Stomach (tissue), 9 donors: ENCODE data around the gene OR13J1. TPM values are rescaled to one million over a fixed set of nuclear protein-coding genes. Genes with fewer than 3 reads are reported as not detected.

Source experiments
- DNase-seq, 2 donors: peaks; one replicate each; pipeline versions ENCODE4 v3.0.0 to v3.0.0-alpha.2; 2013 to 2019
- H3K27ac ChIP-seq, 5 donors: fragments of 200-600 bp in 4 of 5; sonication (generic) in 4 of 5; one replicate each; pipeline ENCODE4 v1.5.1; 2013 to 2019; ENCODE audit warnings: mild to moderate bottlenecking in 1 of 5, moderate library complexity in 1 of 5
- H3K27me3 ChIP-seq, 3 donors: fragments of 200-600 bp; sonication (generic); one replicate each; pipeline ENCODE4 v1.5.1; 2017 to 2019; ENCODE audit warnings: mixed run types in 1 of 3
- H3K36me3 ChIP-seq, 4 donors: fragments of 200-600 bp; sonication (generic); 1 replicate in 3 of 4; 2 replicates in 1 of 4; pipeline ENCODE4 v1.5.1; 2016 to 2019
- H3K4me1 ChIP-seq, 4 donors: fragments of 200-600 bp; sonication (generic); one replicate each; pipeline ENCODE4 v1.5.1; 2016 to 2019
- H3K4me3 ChIP-seq, 4 donors: fragments of 200-600 bp; sonication (generic) in 3 of 4; one replicate each; pipeline ENCODE4 v1.5.1; 2016 to 2019; ENCODE audit warnings: mild to moderate bottlenecking in 1 of 4
- H3K9me3 ChIP-seq, 4 donors: fragments of 200-600 bp; sonication (generic); one replicate each; pipeline ENCODE4 v1.5.1; 2016 to 2019
- CTCF ChIP-seq, 7 experiments: fragments of 450-650 bp in 4 of 7; fragments of 200-600 bp in 3 of 7; sonication (generic) in 3 of 7; IDR thresholded peaks; one replicate each; pipeline ENCODE4 v1.5.1; 2016 to 2019; ENCODE audit warnings: antibody characterized with exemption in 7 of 7, control low read depth in 2 of 7, mild to moderate bottlenecking in 1 of 7
- EP300 ChIP-seq: sonication (generic); formaldehyde crosslinking; IDR thresholded peaks from one replicate; pipeline ENCODE4 v1.6.1; 2017; ENCODE audit warnings: antibody characterized with exemption
- POLR2A ChIP-seq, 4 donors: fragments of 450-650 bp; IDR thresholded peaks; one replicate each; pipeline ENCODE4 v1.6.1; 2016; ENCODE audit warnings: antibody characterized with exemption in 4 of 4, control low read depth in 2 of 4, mild to moderate bottlenecking in 1 of 4, moderate library complexity in 1 of 4
- POLR2AphosphoS5 ChIP-seq, 3 donors: sonication (generic); formaldehyde crosslinking; IDR thresholded peaks; one replicate each; pipeline ENCODE4 v1.6.1; 2016; ENCODE audit warnings: antibody characterized with exemption in 3 of 3
- WGBS, 5 donors: extraction: QIAGEN DNeasy Blood & Tissue Kit in 3 of 5; methylation state at CpG; one replicate each; pipeline versions ENCODE4 v1.1.5 to v1.1.7; 2013 to 2018; 5-methylcytosine and 5-hydroxymethylcytosine counted together
- intact Hi-C: fragments of 100-400 bp; cut with DNase I; formaldehyde crosslinking; loops from one replicate; pipeline ENCODE4 v1.15.1; 2023; ENCODE audit warnings: low total_unique reads
- polyA plus RNA-seq, 3 donors: library from polyadenylated mRNA; stranded (reverse); fragments of 200-250 nt; gene quantifications; one replicate each; pipeline ENCODE4 v1.2.3, GENCODE V29; 2013
- total RNA-seq, 5 donors: library from RNA; depleted of rRNA; stranded (reverse); fragments of >200 nt; gene quantifications; one replicate each; pipeline versions ENCODE4 v1.1.0 to v1.2.3, GENCODE V29; 2014 to 2016
- donor health status: healthy with polysubstance abuse.
- donor health status: Bipolar disorder and iron deficiency.
- donor health status: healthy.

OR13J1 gene
- total and polyA plus RNA-seq, 8 donors = not detected

DNA sequence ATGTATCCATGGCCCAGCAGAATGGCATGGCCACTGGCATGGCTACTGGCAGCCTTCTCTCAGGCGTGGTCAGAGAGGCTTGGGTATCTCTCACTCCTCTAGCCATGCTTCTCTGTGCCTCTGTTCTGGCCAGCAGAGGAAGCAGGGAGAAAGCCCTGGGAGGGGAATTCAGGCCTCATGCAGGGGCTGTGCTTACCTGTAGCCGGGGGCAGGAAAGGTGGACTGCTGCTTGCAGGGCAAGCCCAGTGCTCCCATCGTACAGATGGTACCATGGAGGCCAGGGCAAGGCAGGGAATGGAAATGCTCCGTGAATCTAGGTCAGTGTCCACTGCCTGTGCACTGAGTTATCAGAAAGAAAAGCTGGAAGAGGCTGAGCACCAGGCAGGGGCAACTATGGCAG, 2.7 kb downstream of the OR13J1 start:
- Histone ChIP-seq H3K36me3 (no peaks in the 10 kb centered on the region), H3K4me1 (no peaks in the 10 kb centered on the region), H3K27ac (no peak overlapping the region), H3K4me3 (no peak overlapping the region), H3K27me3 (peaks cover 0 to 35% (median 10%) of the 10 kb centered on the region in 3 donors), H3K9me3 (no peaks in the 10 kb centered on the region)
- DNase-seq = no peak
- TF ChIP-seq POLR2A (IDR thresholded peaks at IDR 0.05) (no peak), CTCF (IDR thresholded peaks at IDR 0.05) (no peak), POLR2AphosphoS5 (IDR thresholded peaks at IDR 0.05) (no peak), EP300 (no peak)
- intact Hi-C loops = loop anchor here (10.0 kb wide), 1 partner anchor 63 kb away; no protein-coding TSS in a partner anchor
- 88 to 95% (median 92%) methylated on average over 4 of the region's 4 CpGs for WGBS, 5 donors

DNA sequence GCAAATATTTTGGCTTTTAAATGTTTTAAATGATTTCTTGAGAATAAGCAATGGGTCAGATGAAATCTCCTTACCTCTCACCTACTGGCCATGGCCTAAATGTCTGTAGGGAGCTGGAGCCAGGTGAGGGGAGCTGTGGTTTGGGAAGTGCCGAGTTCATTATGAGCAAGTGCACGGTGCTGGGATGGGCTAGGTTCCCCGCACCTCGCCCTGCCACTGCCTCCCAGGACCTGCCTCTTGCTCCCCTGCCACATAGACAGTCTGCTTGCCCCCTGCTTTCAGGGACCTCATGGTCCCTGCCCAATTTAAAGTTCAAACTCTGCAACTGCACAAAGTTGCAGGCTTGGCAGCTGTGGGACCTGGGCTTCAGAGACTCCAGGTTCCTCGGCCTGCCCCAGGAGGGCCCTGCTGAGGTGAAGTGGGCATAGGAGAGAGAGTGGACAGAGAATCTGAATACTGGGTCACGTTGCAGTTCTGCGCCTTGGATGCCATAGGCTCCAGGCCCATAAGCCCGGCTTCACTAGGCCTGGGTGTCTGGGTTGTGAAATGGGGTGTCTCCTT, 5.4 kb downstream of the OR13J1 start:
- Histone ChIP-seq H3K27me3 (peaks cover 0 to 51% (median 16%) of the 10 kb centered on the region in 3 donors), H3K36me3 (no peaks in the 10 kb centered on the region), H3K4me1 (peaks cover 0 to 6% (median 1%) of the 10 kb centered on the region in 4 donors), H3K4me3 (no peak overlapping the region), H3K27ac (no peak overlapping the region), H3K9me3 (no peaks in the 10 kb centered on the region)
- intact Hi-C loops = loop anchor here (10.0 kb wide), 1 partner anchor 60 kb away; no protein-coding TSS in a partner anchor
- 76 to 85% (median 79%) methylated on average over 8 of the region's 8 CpGs for WGBS, 5 donors
- no peak for TF ChIP-seq POLR2A (IDR thresholded peaks at IDR 0.05)
- TF ChIP-seq CTCF (IDR thresholded peaks at IDR 0.05) = no peak
- TF ChIP-seq POLR2AphosphoS5 (IDR thresholded peaks at IDR 0.05) = no peak
- no peak for TF ChIP-seq EP300
- DNase-seq = no peak

DNA sequence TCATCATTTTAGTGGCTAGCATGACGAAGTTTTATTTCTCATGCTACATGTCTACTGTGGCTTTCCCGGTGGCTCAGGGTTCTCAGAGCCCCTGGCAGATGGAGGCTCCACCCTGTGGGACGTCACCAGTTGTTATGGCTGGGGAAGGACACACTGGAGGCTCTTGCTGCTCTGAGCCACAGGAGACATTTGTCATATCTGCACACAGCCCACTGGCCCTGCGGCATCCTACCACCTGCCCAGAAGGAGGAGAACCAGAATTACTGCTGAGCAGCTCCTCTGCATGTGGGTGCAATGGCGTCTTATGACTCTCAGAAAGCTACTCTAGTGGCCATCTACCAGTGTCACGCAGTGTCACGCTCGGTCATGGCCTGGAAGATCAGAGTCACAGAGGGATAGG, 6.6 kb downstream of the OR13J1 start:
- Histone ChIP-seq H3K4me1 (peaks cover 0 to 12% (median 4%) of the 10 kb centered on the region in 4 donors), H3K36me3 (no peaks in the 10 kb centered on the region), H3K4me3 (no peak overlapping the region), H3K27ac (no peak overlapping the region), H3K27me3 (peaks cover 0 to 45% (median 16%) of the 10 kb centered on the region in 3 donors), H3K9me3 (no peaks in the 10 kb centered on the region)
- intact Hi-C loops = loop anchor here (10.0 kb wide), 1 partner anchor 59 kb away; no protein-coding TSS in a partner anchor
- no peak for TF ChIP-seq CTCF (IDR thresholded peaks at IDR 0.05)
- TF ChIP-seq POLR2A (IDR thresholded peaks at IDR 0.05) = no peak
- TF ChIP-seq POLR2AphosphoS5 (IDR thresholded peaks at IDR 0.05) = no peak
- TF ChIP-seq EP300 = no peak
- WGBS, 5 donors = 65 to 80% (median 77%) methylated on average over 8 of the region's 8 CpGs
- DNase-seq = no peak

DNA sequence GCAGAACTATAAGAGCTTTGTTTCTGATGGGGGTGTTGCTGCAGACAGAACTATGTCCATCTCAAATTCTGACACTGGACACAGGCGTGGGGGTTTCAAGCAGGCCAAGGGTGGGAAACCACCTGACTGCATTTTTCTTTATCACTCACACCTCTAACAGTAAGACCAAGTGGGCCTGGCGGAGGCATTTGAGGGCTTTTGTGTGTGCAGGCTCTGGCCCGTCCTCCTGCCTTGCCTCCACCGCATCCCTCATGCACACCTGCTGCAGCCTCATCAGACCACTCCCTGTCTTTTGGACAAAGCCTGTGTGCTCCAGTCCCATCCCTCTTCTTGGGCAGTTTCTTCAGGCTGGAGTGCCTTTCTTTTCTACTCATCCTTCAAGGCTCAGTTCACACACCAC, 7.9 kb downstream of the OR13J1 start:
- intact Hi-C loops = loop anchor here (10.0 kb wide), 1 partner anchor 58 kb away; no protein-coding TSS in a partner anchor
- peaks cover 0 to 12% (median 4%) of the 10 kb centered on the region in 4 donors for H3K4me1 ChIP-seq
- peaks cover 0 to 37% (median 16%) of the 10 kb centered on the region in 3 donors for H3K27me3 ChIP-seq
- no peak overlapping the region for H3K4me3 ChIP-seq
- TF ChIP-seq EP300 (no peak), CTCF (IDR thresholded peaks at IDR 0.05) (no peak), POLR2A (IDR thresholded peaks at IDR 0.05) (no peak), POLR2AphosphoS5 (IDR thresholded peaks at IDR 0.05) (no peak)
- no peaks in the 10 kb centered on the region for H3K9me3 ChIP-seq
- H3K36me3 ChIP-seq = no peaks in the 10 kb centered on the region
- no peak for DNase-seq
- H3K27ac ChIP-seq = no peak overlapping the region
- WGBS, 5 donors = 76 to 84% (median 80%) methylated on average over 4 of the region's 4 CpGs
